Heart right ventricle (tissue), 16 donors: Measurements from ENCODE around the gene DTNA. TPM values are rescaled to one million over a fixed set of nuclear protein-coding genes. Genes with fewer than 3 reads are reported as not detected.

ENCODE experiments used
- ATAC-seq, 8 donors: fragments of 200-7000 bp; cut with Tn5 transposase; one replicate each; pipeline ENCODE4 v1.9.1; 2020; ENCODE audit warnings: mild to moderate bottlenecking in 8 of 8, moderate library complexity in 8 of 8, moderate number of reproducible peaks in 1 of 8
- DNase-seq, 2 donors: peaks; one replicate each; pipeline ENCODE4 v3.0.0-alpha.2; 2020
- H3K27ac ChIP-seq, 10 donors: fragments of 200-600 bp; sonication (generic) in 2 of 10; one replicate each; pipeline versions ENCODE4 v1.5.0 to v1.8.0; 2020 to 2022; ENCODE audit warnings: mild to moderate bottlenecking in 3 of 10
- H3K27me3 ChIP-seq, 7 donors: fragments of 200-600 bp; one replicate each; pipeline ENCODE4 v1.8.0; 2021 to 2022; ENCODE audit warnings: mild to moderate bottlenecking in 2 of 7
- H3K36me3 ChIP-seq, 9 donors: fragments of 200-600 bp; sonication (generic) in 1 of 9; one replicate each; pipeline versions ENCODE4 v1.5.0 to v1.8.0; 2020 to 2022; ENCODE audit warnings: mild to moderate bottlenecking in 2 of 9
- H3K4me1 ChIP-seq, 9 donors: fragments of 200-600 bp; sonication (generic) in 1 of 9; one replicate each; pipeline versions ENCODE4 v1.5.0 to v1.8.0; 2020 to 2022; ENCODE audit warnings: mild to moderate bottlenecking in 4 of 9
- H3K4me3 ChIP-seq, 10 donors: fragments of 200-600 bp; sonication (generic) in 2 of 10; one replicate each; pipeline versions ENCODE4 v1.5.0 to v1.8.0; 2020 to 2022; ENCODE audit warnings: mild to moderate bottlenecking in 7 of 10, moderate library complexity in 2 of 10
- H3K9me3 ChIP-seq, 11 donors: fragments of 200-600 bp in 10 of 11; sonication (generic) in 2 of 11; one replicate each; pipeline versions ENCODE4 v1.5.0 to v1.8.0; 2013 to 2022; ENCODE audit warnings: mild to moderate bottlenecking in 2 of 11, control low read depth in 1 of 11, moderate library complexity in 1 of 11
- WGBS, 2 donors: extraction: QIAGEN DNeasy Blood & Tissue Kit; methylation state at CpG; one replicate each; pipeline ENCODE4 v1.1.7; 2013; ENCODE audit warnings: inconsistent platforms in 1 of 2; 5-methylcytosine and 5-hydroxymethylcytosine counted together
- intact Hi-C, 10 donors: fragments of 100-400 bp; cut with DNase I; formaldehyde crosslinking; loops; one replicate each; pipeline versions ENCODE4 v1.11.1 to v1.14.2; 2022
- polyA plus RNA-seq, 2 donors: library from polyadenylated mRNA; stranded (reverse); fragments of 200-250 nt; gene quantifications; one replicate each; pipeline ENCODE4 v1.2.3, GENCODE V29; 2013
- total RNA-seq, 10 donors: library from RNA; stranded (reverse); fragmentation: NEBNext Ultra II Directional in 3 of 10; extraction: Animal tissue kit (Norgen Biotek cat#: 25700) in 3 of 10; gene quantifications; one replicate each; pipeline versions ENCODE4 v1.2.1 to v1.2.4, GENCODE V29; 2021 to 2023
- TF ChIP-seq, protein P1 (sequence below), 9 donors: fragments of 200-600 bp; sonication (generic) in 2 of 9; IDR thresholded peaks; one replicate each; pipeline versions ENCODE4 v1.5.0 to v1.8.0; 2021 to 2022; ENCODE audit warnings: antibody characterized with exemption in 9 of 9, mild to moderate bottlenecking in 5 of 9, moderate library complexity in 1 of 9
- donor health status: Arrhythmogenic right ventricular cardiomyopathy.
- donor health status: ischemic (EF 13 %, LVEDD 7.1; RV severe dilation, severe dysfunction).
- donor health status: healthy with polysubstance abuse.
- donor health status: DM: no; HTN: yes; CAD: no.
- donor health status: DM: no; HTN: no; CAD: no.
- donor health status: ischemic (EF 25% LVEDD 6.9; RV normal size, moderate dysfunction).
- donor health status: ischemic (EF 25% LVEDD 5.7; RV mildly dilated, moderate dysfunction).
- donor health status: healthy.
- donor health status: DM: yes; HTN: yes; CAD: no.
- donor health status: Ischemic cardiomyopathy.
- donor health status: ischemic (EF 35%, LVEDD 5.7; RV mildly dilated, moderate dysfunction).
- donor health status: nonischemic (EF 11% LVEDD 7.7; RV severe dilation, severe dysfunction).
- donor health status: DM: yes; HTN: yes; CAD: no.
- donor health status: PGD.
- donor health status: ischemic (EF 29% LVEDD 5.4; RV normal size, mild dysfunction).
- donor health status: nonischemic (EF 23%, LVEDD 6.1; RV moderate dilation, normal function).

DTNA gene
- total and polyA plus RNA-seq, 12 donors: 65.4 to 198 (median 179) TPM

DNA sequence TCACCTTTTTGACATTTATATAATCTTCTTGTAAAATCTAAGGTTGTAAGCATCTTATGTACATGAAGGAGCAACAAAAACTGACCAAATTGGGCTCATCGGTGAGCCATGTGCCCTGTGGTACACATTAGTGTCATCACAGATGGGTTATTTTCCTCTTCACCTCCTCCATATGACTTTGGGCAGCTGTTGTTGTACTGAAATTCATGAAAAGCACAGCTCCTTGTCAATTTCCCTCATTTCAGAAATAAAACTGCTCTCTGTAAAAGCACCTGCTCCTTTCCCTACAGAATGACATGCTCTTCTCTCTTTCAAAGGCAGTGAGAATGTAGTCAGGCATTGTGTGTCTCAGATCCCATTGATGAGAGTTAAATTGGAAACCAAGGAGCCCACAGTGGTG, 42.0 kb downstream of the DTNA start:
- 94 to 97% methylated on average over 1 of the region's 1 CpG for WGBS, 2 donors
- Histone ChIP-seq H3K27me3 (no peaks in the 10 kb centered on the region), H3K36me3 (peaks cover 0 to 5% (median 0%) of the 10 kb centered on the region in 9 donors), H3K4me1 (peaks cover 0 to 4% (median 0%) of the 10 kb centered on the region in 9 donors), H3K4me3 (no peak overlapping the region), H3K9me3 (no peaks in the 10 kb centered on the region), H3K27ac (no peak overlapping the region)
- TF ChIP-seq, protein P1, sequence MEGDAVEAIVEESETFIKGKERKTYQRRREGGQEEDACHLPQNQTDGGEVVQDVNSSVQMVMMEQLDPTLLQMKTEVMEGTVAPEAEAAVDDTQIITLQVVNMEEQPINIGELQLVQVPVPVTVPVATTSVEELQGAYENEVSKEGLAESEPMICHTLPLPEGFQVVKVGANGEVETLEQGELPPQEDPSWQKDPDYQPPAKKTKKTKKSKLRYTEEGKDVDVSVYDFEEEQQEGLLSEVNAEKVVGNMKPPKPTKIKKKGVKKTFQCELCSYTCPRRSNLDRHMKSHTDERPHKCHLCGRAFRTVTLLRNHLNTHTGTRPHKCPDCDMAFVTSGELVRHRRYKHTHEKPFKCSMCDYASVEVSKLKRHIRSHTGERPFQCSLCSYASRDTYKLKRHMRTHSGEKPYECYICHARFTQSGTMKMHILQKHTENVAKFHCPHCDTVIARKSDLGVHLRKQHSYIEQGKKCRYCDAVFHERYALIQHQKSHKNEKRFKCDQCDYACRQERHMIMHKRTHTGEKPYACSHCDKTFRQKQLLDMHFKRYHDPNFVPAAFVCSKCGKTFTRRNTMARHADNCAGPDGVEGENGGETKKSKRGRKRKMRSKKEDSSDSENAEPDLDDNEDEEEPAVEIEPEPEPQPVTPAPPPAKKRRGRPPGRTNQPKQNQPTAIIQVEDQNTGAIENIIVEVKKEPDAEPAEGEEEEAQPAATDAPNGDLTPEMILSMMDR (IDR thresholded peaks at IDR 0.05): no peak
- ATAC-seq (no peak), DNase-seq (no peak)
- intact Hi-C loops: no loop called here

DNA sequence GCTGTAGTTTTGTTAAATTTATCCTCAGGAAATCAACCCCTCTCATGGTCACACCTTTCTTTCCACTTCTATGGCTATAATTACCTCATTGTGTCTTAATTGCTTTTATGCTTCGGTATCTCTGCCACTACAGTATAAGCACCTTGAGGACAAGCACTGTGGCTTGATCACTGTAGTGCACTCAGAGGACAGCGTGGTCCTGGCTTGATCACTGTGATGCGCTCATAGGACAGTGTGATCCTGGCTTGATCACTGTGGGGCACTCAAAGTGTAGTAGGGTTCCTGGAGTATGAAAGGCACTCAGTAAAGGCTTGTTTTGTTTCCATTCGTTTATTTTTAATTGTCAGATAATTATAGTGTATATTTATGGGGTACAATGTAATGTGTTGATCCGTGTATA, 44.2 kb downstream of the DTNA start:
- peaks cover 0 to 7% (median 0%) of the 10 kb centered on the region in 9 donors for H3K4me1 ChIP-seq
- 75 to 82% methylated on average over 5 of the region's 5 CpGs for WGBS, 2 donors
- ATAC-seq (peak in 2 of 8 donors; percentile 62 to 87), DNase-seq (no peak)
- H3K9me3 ChIP-seq: peaks cover 0 to 6% (median 0%) of the 10 kb centered on the region in 11 donors
- no peaks in the 10 kb centered on the region for H3K27me3 ChIP-seq
- peaks cover 0 to 18% (median 0%) of the 10 kb centered on the region in 9 donors for H3K36me3 ChIP-seq
- TF ChIP-seq, protein P1 (IDR thresholded peaks at IDR 0.05): no peak
- no peak overlapping the region for H3K4me3 ChIP-seq
- intact Hi-C loops: no loop called here
- H3K27ac ChIP-seq: no peak overlapping the region

GRCh38 chr18:34757666-34758065, 47.6 kb downstream of the DTNA start:
- TF ChIP-seq, protein P1 (IDR thresholded peaks at IDR 0.05): no peak
- no peak overlapping the region for H3K27ac ChIP-seq
- ATAC-seq (no peak), DNase-seq (no peak)
- intact Hi-C loops: no loop called here
- H3K4me1 ChIP-seq: peaks cover 0 to 21% (median 7%) of the 10 kb centered on the region in 9 donors
- peaks cover 0 to 18% (median 0%) of the 10 kb centered on the region in 9 donors for H3K36me3 ChIP-seq
- no peak overlapping the region for H3K4me3 ChIP-seq
- H3K27me3 ChIP-seq: no peaks in the 10 kb centered on the region
- peaks cover 0 to 6% (median 0%) of the 10 kb centered on the region in 11 donors for H3K9me3 ChIP-seq
- WGBS, 2 donors: 79 to 83% methylated on average over 5 of the region's 5 CpGs

DNA sequence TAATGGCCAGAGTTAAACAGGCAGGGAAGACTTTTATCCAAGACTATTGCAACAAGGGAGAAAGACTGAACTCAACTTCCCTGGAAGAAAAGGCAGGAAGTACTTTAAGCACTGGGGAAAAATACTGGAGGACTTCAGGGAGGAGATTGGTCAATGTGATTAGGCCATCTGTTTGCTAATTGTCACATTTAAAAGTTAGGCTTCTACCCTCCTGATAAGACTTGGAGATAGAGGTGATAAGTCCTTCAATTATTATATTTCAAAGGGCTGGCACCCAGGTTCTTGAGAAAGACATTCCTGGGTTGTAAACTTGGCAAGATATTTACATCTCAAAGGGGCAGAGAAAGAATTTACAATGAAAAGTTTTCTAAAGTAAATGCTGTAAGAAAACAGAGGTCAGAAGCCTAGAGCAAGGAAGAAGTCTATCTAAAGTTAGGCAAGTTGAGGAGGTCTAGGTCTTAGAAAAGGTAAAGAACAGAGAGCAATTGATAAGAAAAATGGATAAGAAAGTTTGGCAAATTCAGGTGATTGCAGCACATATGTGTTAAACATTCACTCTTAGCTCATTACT, 48.4 kb downstream of the DTNA start:
- Histone ChIP-seq H3K36me3 (peaks cover 0 to 18% (median 0%) of the 10 kb centered on the region in 9 donors), H3K9me3 (peaks cover 0 to 6% (median 0%) of the 10 kb centered on the region in 11 donors), H3K4me1 (peaks cover 0 to 21% (median 7%) of the 10 kb centered on the region in 9 donors), H3K27ac (no peak overlapping the region), H3K27me3 (no peaks in the 10 kb centered on the region), H3K4me3 (no peak overlapping the region)
- intact Hi-C loops: no loop called here
- TF ChIP-seq, protein P1 (IDR thresholded peaks at IDR 0.05): no peak
- DNase-seq: no peak
- ATAC-seq: no peak
